ENCODE measurements around the gene SLC22A23.

The SLC22A23 gene

GRCh38 chr6:3457710-3458602 lies 1.1 kb upstream of the SLC22A23 start:
- no peak overlapping the region for H3K4me3 ChIP-seq (ENCODE audit: low read length)
- H3K23ac ChIP-seq (ENCODE audit: low read length): no peak overlapping the region
- no peak overlapping the region for H2BK120ac ChIP-seq (ENCODE audit: low read depth, low read length)
- no peak overlapping the region for H4K5ac ChIP-seq (ENCODE audit: low read length)
- no peak overlapping the region for H3K18ac ChIP-seq (ENCODE audit: low read length)
- peak overlapping the region; percentile 66 for H3K4me2 ChIP-seq (ENCODE audit: low read length)
- no peak overlapping the region for H4K8ac ChIP-seq (ENCODE audit: low read depth, low read length)
- DNase-seq: no peak
- no peaks in the 10 kb centered on the region for H3K27me3 ChIP-seq (ENCODE audit: insufficient read depth, low read length, poor library complexity)
- no peaks in the 10 kb centered on the region for H3K79me1 ChIP-seq (ENCODE audit: low read length)
- H2AK5ac ChIP-seq (ENCODE audit: low read length): no peak overlapping the region
- H2BK5ac ChIP-seq (ENCODE audit: low read length): no peak overlapping the region
- H3K36me3 ChIP-seq (ENCODE audit: control insufficient read depth, insufficient read depth, low read length): no peaks in the 10 kb centered on the region
- H3K27ac ChIP-seq (ENCODE audit: low read depth, low read length): no peak overlapping the region
- H3K56ac ChIP-seq (ENCODE audit: low read length): peak overlapping the region; percentile 57
- H3K4me1 ChIP-seq (ENCODE audit: control insufficient read depth, low read depth, low read length): peaks cover 4% of the 10 kb centered on the region
- no peak overlapping the region for H2BK15ac ChIP-seq (replicated peaks; ENCODE audit: low read depth)
- no CpG with 5 or more reads among the region's 29 CpGs for WGBS (ENCODE audit: extremely low coverage, insufficient coverage, low lambda C conversion rate)
- peaks cover 6% of the 10 kb centered on the region for H3K79me2 ChIP-seq (ENCODE audit: control insufficient read depth, insufficient read depth, low read length)
- H3K4ac ChIP-seq (ENCODE audit: low read depth, low read length): no peak overlapping the region
- peak overlapping the region; percentile 33 for H3K9ac ChIP-seq (ENCODE audit: low read length)

- no peak overlapping the region for H3K23ac ChIP-seq (ENCODE audit: low read length)
- H3K27ac ChIP-seq (ENCODE audit: low read depth, low read length): no peak overlapping the region
- H3K4ac ChIP-seq (ENCODE audit: low read depth, low read length): no peak overlapping the region
- no peak overlapping the region for H4K8ac ChIP-seq (ENCODE audit: low read depth, low read length)
- no peaks in the 10 kb centered on the region for H3K36me3 ChIP-seq (ENCODE audit: control insufficient read depth, insufficient read depth, low read length)
- H4K5ac ChIP-seq (ENCODE audit: low read length): no peak overlapping the region
- WGBS (ENCODE audit: extremely low coverage, insufficient coverage, low lambda C conversion rate): no CpG with 5 or more reads among the region's 89 CpGs
- H2BK15ac ChIP-seq (replicated peaks; ENCODE audit: low read depth): no peak overlapping the region
- no peak overlapping the region for H2BK5ac ChIP-seq (ENCODE audit: low read length)
- H2AK5ac ChIP-seq (ENCODE audit: low read length): no peak overlapping the region
- no peaks in the 10 kb centered on the region for H3K79me1 ChIP-seq (ENCODE audit: low read length)
- H3K56ac ChIP-seq (ENCODE audit: low read length): peak overlapping the region; percentile 68
- H3K4me3 ChIP-seq (ENCODE audit: low read length): no peak overlapping the region
- peak overlapping the region; percentile 88 for H3K4me2 ChIP-seq (ENCODE audit: low read length)
- H3K4me1 ChIP-seq (ENCODE audit: control insufficient read depth, low read depth, low read length): peaks cover 4% of the 10 kb centered on the region
- peak overlapping the region; percentile 52 for H3K18ac ChIP-seq (ENCODE audit: low read length)
- peak overlapping the region; percentile 55 for H3K9ac ChIP-seq (ENCODE audit: low read length)
- H3K27me3 ChIP-seq (ENCODE audit: insufficient read depth, low read length, poor library complexity): no peaks in the 10 kb centered on the region
- DNase-seq: no peak
- H2BK120ac ChIP-seq (ENCODE audit: low read depth, low read length): no peak overlapping the region
- peaks cover 8% of the 10 kb centered on the region for H3K79me2 ChIP-seq (ENCODE audit: control insufficient read depth, insufficient read depth, low read length)
Measured at GRCh38 chr6:3456395-3456897, 404 bp downstream of the SLC22A23 start.

GRCh38 chr6:3455569-3456394 lies 1.1 kb downstream of the SLC22A23 start:
- H3K4ac ChIP-seq (ENCODE audit: low read depth, low read length): no peak overlapping the region
- peak overlapping the region; percentile 68 for H3K56ac ChIP-seq (ENCODE audit: low read length)
- H3K4me3 ChIP-seq (ENCODE audit: low read length): peak overlapping the region; percentile 26
- no peak overlapping the region for H4K5ac ChIP-seq (ENCODE audit: low read length)
- peaks cover 8% of the 10 kb centered on the region for H3K79me2 ChIP-seq (ENCODE audit: control insufficient read depth, insufficient read depth, low read length)
- no peak overlapping the region for H4K8ac ChIP-seq (ENCODE audit: low read depth, low read length)
- H3K4me1 ChIP-seq (ENCODE audit: control insufficient read depth, low read depth, low read length): peaks cover 4% of the 10 kb centered on the region
- H2AK5ac ChIP-seq (ENCODE audit: low read length): no peak overlapping the region
- H2BK5ac ChIP-seq (ENCODE audit: low read length): no peak overlapping the region
- no peaks in the 10 kb centered on the region for H3K27me3 ChIP-seq (ENCODE audit: insufficient read depth, low read length, poor library complexity)
- no peak overlapping the region for H2BK120ac ChIP-seq (ENCODE audit: low read depth, low read length)
- H3K79me1 ChIP-seq (ENCODE audit: low read length): no peaks in the 10 kb centered on the region
- no peaks in the 10 kb centered on the region for H3K36me3 ChIP-seq (ENCODE audit: control insufficient read depth, insufficient read depth, low read length)
- no peak overlapping the region for H2BK15ac ChIP-seq (replicated peaks; ENCODE audit: low read depth)
- no CpG with 5 or more reads among the region's 58 CpGs for WGBS (ENCODE audit: extremely low coverage, insufficient coverage, low lambda C conversion rate)
- peak overlapping the region; percentile 55 for H3K9ac ChIP-seq (ENCODE audit: low read length)
- H3K18ac ChIP-seq (ENCODE audit: low read length): peak overlapping the region; percentile 52
- DNase-seq: peak; percentile 50
- H3K27ac ChIP-seq (ENCODE audit: low read depth, low read length): no peak overlapping the region
- peak overlapping the region; percentile 88 for H3K4me2 ChIP-seq (ENCODE audit: low read length)
- H3K23ac ChIP-seq (ENCODE audit: low read length): peak overlapping the region; percentile 90

- Histone ChIP-seq H3K56ac (ENCODE audit: low read length) (peak overlapping the region; percentile 68), H3K23ac (ENCODE audit: low read length) (no peak overlapping the region), H2BK15ac (replicated peaks; ENCODE audit: low read depth) (no peak overlapping the region), H4K5ac (ENCODE audit: low read length) (no peak overlapping the region), H4K8ac (ENCODE audit: low read depth, low read length) (no peak overlapping the region), H3K27me3 (ENCODE audit: insufficient read depth, low read length, poor library complexity) (no peaks in the 10 kb centered on the region), H3K4me1 (ENCODE audit: control insufficient read depth, low read depth, low read length) (peaks cover 4% of the 10 kb centered on the region), H3K4me3 (ENCODE audit: low read length) (peak overlapping the region; percentile 26), H3K36me3 (ENCODE audit: control insufficient read depth, insufficient read depth, low read length) (no peaks in the 10 kb centered on the region), H3K79me2 (ENCODE audit: control insufficient read depth, insufficient read depth, low read length) (peaks cover 8% of the 10 kb centered on the region), H3K27ac (ENCODE audit: low read depth, low read length) (no peak overlapping the region), H2BK120ac (ENCODE audit: low read depth, low read length) (no peak overlapping the region), H2AK5ac (ENCODE audit: low read length) (no peak overlapping the region), H3K18ac (ENCODE audit: low read length) (no peak overlapping the region), H3K9ac (ENCODE audit: low read length) (peak overlapping the region; percentile 55), H3K79me1 (ENCODE audit: low read length) (no peaks in the 10 kb centered on the region), H3K4ac (ENCODE audit: low read depth, low read length) (no peak overlapping the region), H2BK5ac (ENCODE audit: low read length) (no peak overlapping the region), H3K4me2 (ENCODE audit: low read length) (peak overlapping the region; percentile 88)
- no peak for DNase-seq
- no CpG with 5 or more reads among the region's 11 CpGs for WGBS (ENCODE audit: extremely low coverage, insufficient coverage, low lambda C conversion rate)
Measured at GRCh38 chr6:3455147-3455568, 1.7 kb downstream of the SLC22A23 start.

- Histone ChIP-seq H3K18ac (ENCODE audit: low read length) (no peak overlapping the region), H3K27me3 (ENCODE audit: insufficient read depth, low read length, poor library complexity) (no peaks in the 10 kb centered on the region), H3K9ac (ENCODE audit: low read length) (no peak overlapping the region), H3K56ac (ENCODE audit: low read length) (no peak overlapping the region), H3K23ac (ENCODE audit: low read length) (no peak overlapping the region), H4K5ac (ENCODE audit: low read length) (no peak overlapping the region), H3K36me3 (ENCODE audit: control insufficient read depth, insufficient read depth, low read length) (no peaks in the 10 kb centered on the region), H3K27ac (ENCODE audit: low read depth, low read length) (no peak overlapping the region), H3K4ac (ENCODE audit: low read depth, low read length) (no peak overlapping the region), H2AK5ac (ENCODE audit: low read length) (no peak overlapping the region), H3K4me1 (ENCODE audit: control insufficient read depth, low read depth, low read length) (peaks cover 4% of the 10 kb centered on the region), H3K79me2 (ENCODE audit: control insufficient read depth, insufficient read depth, low read length) (peaks cover 8% of the 10 kb centered on the region), H4K8ac (ENCODE audit: low read depth, low read length) (no peak overlapping the region), H3K4me3 (ENCODE audit: low read length) (no peak overlapping the region), H3K4me2 (ENCODE audit: low read length) (no peak overlapping the region), H2BK5ac (ENCODE audit: low read length) (no peak overlapping the region), H2BK15ac (replicated peaks; ENCODE audit: low read depth) (no peak overlapping the region), H2BK120ac (ENCODE audit: low read depth, low read length) (no peak overlapping the region), H3K79me1 (ENCODE audit: low read length) (no peaks in the 10 kb centered on the region)
- DNase-seq: no peak
- no CpG with 5 or more reads among the region's 6 CpGs for WGBS (ENCODE audit: extremely low coverage, insufficient coverage, low lambda C conversion rate)
Measured at GRCh38 chr6:3454273-3455010, 2.4 kb downstream of the SLC22A23 start.
